Measurements from ENCODE around the gene DTNB.
"Not testable (repeated sequence)": the region's sequence is repeated elsewhere in the genome, so short reads cannot be mapped to it uniquely, and the experiment has no call there.

The DTNB gene

DNA sequence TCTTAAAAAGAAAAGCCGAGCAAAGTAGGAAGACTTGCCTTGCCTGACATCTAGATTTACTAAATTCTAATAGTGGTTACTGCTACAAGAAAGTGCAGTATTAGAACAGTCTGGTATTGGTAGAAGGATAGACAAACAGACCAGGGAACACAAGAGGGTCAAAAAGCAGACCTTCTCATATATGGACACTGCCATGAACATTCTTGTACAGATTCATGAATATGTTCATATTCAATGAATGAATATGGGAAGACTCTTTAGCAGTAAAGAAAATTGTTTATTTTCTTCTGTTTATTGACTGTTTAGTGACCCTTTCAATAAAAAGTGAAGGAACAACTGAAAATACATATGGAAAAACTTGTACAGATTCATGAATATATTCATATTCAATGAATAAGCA lies 37.6 kb downstream of the DTNB start:
- H3K4me1 ChIP-seq (ENCODE audit: control insufficient read depth in 2 of 2, insufficient read depth in 2 of 2, low read length in 2 of 2) = no peaks in the 10 kb centered on the region
- no peaks in the 10 kb centered on the region for H3K36me3 ChIP-seq (ENCODE audit: control insufficient read depth in 2 of 2, insufficient read depth in 2 of 2, low read length in 2 of 2)
- H3K27ac ChIP-seq (ENCODE audit: low read depth in 2 of 2, low read length in 2 of 2) = no peak overlapping the region
- no peaks in the 10 kb centered on the region for H3K27me3 ChIP-seq (ENCODE audit: control insufficient read depth in 2 of 2, insufficient read depth in 2 of 2, low read length in 2 of 2)
- H3K9me3 ChIP-seq (ENCODE audit: control insufficient read depth in 2 of 2, low read length in 2 of 2) = no peaks in the 10 kb centered on the region
- no peak overlapping the region for H3K9ac ChIP-seq (ENCODE audit: low read depth in 1 of 2, low read length in 2 of 2)
- no peak overlapping the region for H3K4me3 ChIP-seq (ENCODE audit: low read length in 2 of 2)

DNA sequence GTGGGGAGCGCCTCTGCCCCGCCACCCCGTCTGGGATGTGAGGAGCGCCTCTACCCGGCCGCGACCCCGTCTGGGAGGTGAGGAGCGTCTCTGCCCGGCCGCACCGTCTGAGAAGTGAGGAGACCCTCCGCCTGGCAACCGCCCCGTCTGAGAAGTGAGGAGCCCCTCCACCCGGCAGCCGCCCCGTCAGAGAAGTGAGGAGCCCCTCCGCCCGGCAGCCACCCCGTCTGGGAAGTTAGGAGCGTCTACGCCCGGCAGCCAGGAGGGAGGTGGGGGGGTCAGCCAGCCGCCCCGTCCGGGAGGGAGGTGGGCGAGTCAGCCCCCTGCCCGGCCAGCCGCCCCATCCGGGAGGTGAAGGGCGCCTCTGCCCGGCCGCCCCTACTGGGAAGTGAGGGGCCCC lies 39.6 kb downstream of the DTNB start:
- not testable (repeated sequence) for H3K27me3 ChIP-seq (ENCODE audit: control insufficient read depth in 2 of 2, insufficient read depth in 2 of 2, low read length in 2 of 2); H3K9me3 ChIP-seq (ENCODE audit: control insufficient read depth in 2 of 2, low read length in 2 of 2); H3K36me3 ChIP-seq (ENCODE audit: control insufficient read depth in 2 of 2, insufficient read depth in 2 of 2, low read length in 2 of 2); H3K4me1 ChIP-seq (ENCODE audit: control insufficient read depth in 2 of 2, insufficient read depth in 2 of 2, low read length in 2 of 2); H3K4me3 ChIP-seq (ENCODE audit: low read length in 2 of 2); H3K27ac ChIP-seq (ENCODE audit: low read depth in 2 of 2, low read length in 2 of 2); H3K9ac ChIP-seq (ENCODE audit: low read depth in 1 of 2, low read length in 2 of 2)

DNA sequence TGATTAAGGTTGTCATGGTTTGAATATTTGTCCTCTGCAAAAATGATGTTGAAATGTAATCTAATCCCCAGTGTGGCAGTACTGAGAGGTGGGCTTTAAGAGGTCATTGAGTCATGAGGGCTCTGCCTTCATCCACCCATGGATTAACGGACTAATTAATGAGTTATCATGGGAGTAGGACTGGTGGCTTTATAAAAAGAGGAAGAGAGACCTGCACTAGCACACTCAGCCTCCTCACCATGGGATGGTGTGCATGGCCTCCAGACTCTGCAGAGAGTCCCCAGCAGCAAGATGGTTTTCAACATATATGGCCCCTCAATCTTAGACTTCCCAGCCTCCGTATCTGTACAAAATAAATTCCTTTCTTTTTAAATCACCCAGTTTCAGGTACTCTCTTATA lies 41.0 kb downstream of the DTNB start:
- no peak overlapping the region for H3K27ac ChIP-seq (ENCODE audit: low read depth in 2 of 2, low read length in 2 of 2)
- no peaks in the 10 kb centered on the region for H3K4me1 ChIP-seq (ENCODE audit: control insufficient read depth in 2 of 2, insufficient read depth in 2 of 2, low read length in 2 of 2)
- H3K36me3 ChIP-seq (ENCODE audit: control insufficient read depth in 2 of 2, insufficient read depth in 2 of 2, low read length in 2 of 2) = no peaks in the 10 kb centered on the region
- no peaks in the 10 kb centered on the region for H3K9me3 ChIP-seq (ENCODE audit: control insufficient read depth in 2 of 2, low read length in 2 of 2)
- H3K27me3 ChIP-seq (ENCODE audit: control insufficient read depth in 2 of 2, insufficient read depth in 2 of 2, low read length in 2 of 2) = no peaks in the 10 kb centered on the region
- no peak overlapping the region for H3K4me3 ChIP-seq (ENCODE audit: low read length in 2 of 2)
- H3K9ac ChIP-seq (ENCODE audit: low read depth in 1 of 2, low read length in 2 of 2) = no peak overlapping the region

DNA sequence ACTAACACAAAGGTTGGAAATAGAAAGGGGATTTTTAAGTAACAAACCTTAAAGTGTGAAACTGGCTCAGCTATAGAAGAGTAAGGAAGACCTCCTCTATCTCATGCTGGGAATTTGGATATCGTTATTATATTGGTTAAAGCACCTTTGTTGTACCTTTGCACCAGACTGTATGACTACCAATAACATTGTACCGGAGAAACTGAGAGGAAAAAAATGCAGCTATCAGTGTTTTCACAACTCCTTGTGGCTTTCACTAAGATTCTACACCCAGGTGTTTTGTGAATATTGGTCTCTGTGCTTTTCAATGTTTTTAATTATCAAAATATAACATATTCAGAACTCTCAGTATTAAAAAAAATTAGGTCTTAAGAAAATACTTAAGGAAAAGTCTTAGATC lies 48.7 kb downstream of the DTNB start:
- Histone ChIP-seq H3K27ac (ENCODE audit: low read depth in 2 of 2, low read length in 2 of 2) (no peak overlapping the region), H3K9me3 (ENCODE audit: control insufficient read depth in 2 of 2, low read length in 2 of 2) (no peaks in the 10 kb centered on the region), H3K4me1 (ENCODE audit: control insufficient read depth in 2 of 2, insufficient read depth in 2 of 2, low read length in 2 of 2) (no peaks in the 10 kb centered on the region), H3K36me3 (ENCODE audit: control insufficient read depth in 2 of 2, insufficient read depth in 2 of 2, low read length in 2 of 2) (peaks cover 0 to 1% of the 10 kb centered on the region in 2 donors), H3K9ac (ENCODE audit: low read depth in 1 of 2, low read length in 2 of 2) (no peak overlapping the region), H3K4me3 (ENCODE audit: low read length in 2 of 2) (no peak overlapping the region), H3K27me3 (ENCODE audit: control insufficient read depth in 2 of 2, insufficient read depth in 2 of 2, low read length in 2 of 2) (no peaks in the 10 kb centered on the region)

DNA sequence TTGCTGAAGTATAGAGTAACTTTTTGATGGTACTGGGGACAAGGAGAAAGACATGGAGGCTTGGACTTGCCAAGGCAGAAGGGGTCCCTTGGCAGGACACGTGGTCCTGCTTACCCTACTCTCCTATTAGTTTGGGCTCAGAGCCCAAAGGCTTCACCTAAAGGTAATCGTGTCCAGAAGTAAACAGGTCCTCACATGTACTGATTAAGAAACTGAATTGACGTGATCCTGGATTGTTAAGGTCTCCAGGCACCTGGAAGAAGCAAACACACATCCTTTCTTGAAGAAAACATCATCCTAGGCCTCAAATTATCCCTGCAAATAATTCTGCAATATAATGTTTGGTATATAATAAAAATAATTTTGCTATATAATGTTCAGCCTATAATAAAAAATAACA lies 50.0 kb downstream of the DTNB start:
- Histone ChIP-seq H3K9ac (ENCODE audit: low read depth in 1 of 2, low read length in 2 of 2) (no peak overlapping the region), H3K27me3 (ENCODE audit: control insufficient read depth in 2 of 2, insufficient read depth in 2 of 2, low read length in 2 of 2) (no peaks in the 10 kb centered on the region), H3K4me1 (ENCODE audit: control insufficient read depth in 2 of 2, insufficient read depth in 2 of 2, low read length in 2 of 2) (no peaks in the 10 kb centered on the region), H3K9me3 (ENCODE audit: control insufficient read depth in 2 of 2, low read length in 2 of 2) (no peaks in the 10 kb centered on the region), H3K36me3 (ENCODE audit: control insufficient read depth in 2 of 2, insufficient read depth in 2 of 2, low read length in 2 of 2) (peaks cover 0 to 1% of the 10 kb centered on the region in 2 donors), H3K27ac (ENCODE audit: low read depth in 2 of 2, low read length in 2 of 2) (no peak overlapping the region), H3K4me3 (ENCODE audit: low read length in 2 of 2) (no peak overlapping the region)

DNA sequence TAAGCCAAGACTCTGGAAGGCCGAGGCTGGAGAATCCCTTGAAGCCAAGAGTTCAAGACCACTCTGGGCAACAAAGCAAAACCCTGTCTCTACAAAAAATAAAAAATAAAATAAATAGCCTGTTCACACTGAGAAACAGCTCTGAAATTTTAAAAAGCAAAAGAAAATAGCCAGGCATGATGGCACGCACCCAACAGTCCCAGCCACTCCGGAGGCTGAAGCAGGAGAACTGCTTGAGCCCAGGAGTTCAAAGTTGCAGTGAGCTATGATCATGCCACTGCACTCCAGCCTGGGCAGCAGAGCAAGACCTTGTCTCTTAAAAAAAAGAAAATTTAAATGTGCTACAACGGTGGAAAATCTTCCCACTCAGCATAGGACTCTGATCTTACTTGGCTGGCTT lies 52.7 kb downstream of the DTNB start:
- Histone ChIP-seq H3K27me3 (ENCODE audit: control insufficient read depth in 2 of 2, insufficient read depth in 2 of 2, low read length in 2 of 2) (no peaks in the 10 kb centered on the region), H3K4me1 (ENCODE audit: control insufficient read depth in 2 of 2, insufficient read depth in 2 of 2, low read length in 2 of 2) (peaks cover 0 to 4% of the 10 kb centered on the region in 2 donors), H3K36me3 (ENCODE audit: control insufficient read depth in 2 of 2, insufficient read depth in 2 of 2, low read length in 2 of 2) (no peaks in the 10 kb centered on the region), H3K27ac (ENCODE audit: low read depth in 2 of 2, low read length in 2 of 2) (no peak overlapping the region), H3K9me3 (ENCODE audit: control insufficient read depth in 2 of 2, low read length in 2 of 2) (no peaks in the 10 kb centered on the region), H3K9ac (ENCODE audit: low read depth in 1 of 2, low read length in 2 of 2) (no peak overlapping the region), H3K4me3 (ENCODE audit: low read length in 2 of 2) (no peak overlapping the region)

DNA sequence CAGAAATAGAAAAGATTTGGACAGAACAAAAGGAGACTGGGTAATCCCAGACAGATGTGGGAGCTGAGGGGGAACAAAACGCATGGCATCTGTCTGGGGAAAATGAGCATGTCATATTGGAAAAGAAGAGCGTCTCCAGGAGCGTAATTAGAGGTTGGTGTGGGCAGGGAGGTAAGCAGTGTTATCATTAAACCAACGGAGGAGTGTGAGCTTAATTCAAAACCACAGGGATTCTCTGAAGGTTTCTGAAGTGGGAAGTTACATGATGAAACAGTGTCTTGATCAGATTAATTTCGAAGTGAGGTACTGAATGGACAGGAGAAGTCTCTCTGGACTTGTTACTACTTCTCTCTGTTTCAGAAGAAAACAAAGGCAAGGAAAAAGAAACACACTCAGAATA lies 53.3 kb downstream of the DTNB start:
- no peaks in the 10 kb centered on the region for H3K27me3 ChIP-seq (ENCODE audit: control insufficient read depth in 2 of 2, insufficient read depth in 2 of 2, low read length in 2 of 2)
- no peak overlapping the region for H3K27ac ChIP-seq (ENCODE audit: low read depth in 2 of 2, low read length in 2 of 2)
- no peaks in the 10 kb centered on the region for H3K9me3 ChIP-seq (ENCODE audit: control insufficient read depth in 2 of 2, low read length in 2 of 2)
- no peak overlapping the region for H3K4me3 ChIP-seq (ENCODE audit: low read length in 2 of 2)
- no peaks in the 10 kb centered on the region for H3K36me3 ChIP-seq (ENCODE audit: control insufficient read depth in 2 of 2, insufficient read depth in 2 of 2, low read length in 2 of 2)
- no peak overlapping the region for H3K9ac ChIP-seq (ENCODE audit: low read depth in 1 of 2, low read length in 2 of 2)
- H3K4me1 ChIP-seq (ENCODE audit: control insufficient read depth in 2 of 2, insufficient read depth in 2 of 2, low read length in 2 of 2) = peaks cover 0 to 4% of the 10 kb centered on the region in 2 donors

DNA sequence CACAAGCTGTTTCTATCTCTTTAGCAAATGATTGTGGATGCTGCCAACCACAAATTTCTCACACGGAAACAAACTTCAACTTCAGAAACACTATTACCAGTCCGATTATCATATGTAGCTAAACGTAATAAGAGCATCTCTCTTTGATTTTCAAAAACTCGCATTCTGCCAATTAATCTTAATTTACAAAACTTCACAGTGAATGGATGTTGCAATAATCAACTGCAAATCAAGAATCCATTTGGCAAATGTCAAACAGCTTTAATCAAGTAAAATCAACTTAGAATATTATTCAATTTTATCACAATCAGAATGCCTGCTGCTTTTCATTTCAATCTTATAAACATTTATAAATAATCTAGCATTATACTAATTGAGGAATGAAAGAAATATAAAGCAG lies 54.2 kb downstream of the DTNB start:
- H3K36me3 ChIP-seq (ENCODE audit: control insufficient read depth in 2 of 2, insufficient read depth in 2 of 2, low read length in 2 of 2) = no peaks in the 10 kb centered on the region
- no peaks in the 10 kb centered on the region for H3K27me3 ChIP-seq (ENCODE audit: control insufficient read depth in 2 of 2, insufficient read depth in 2 of 2, low read length in 2 of 2)
- H3K27ac ChIP-seq (ENCODE audit: low read depth in 2 of 2, low read length in 2 of 2) = no peak overlapping the region
- H3K4me1 ChIP-seq (ENCODE audit: control insufficient read depth in 2 of 2, insufficient read depth in 2 of 2, low read length in 2 of 2) = peaks cover 0 to 4% of the 10 kb centered on the region in 2 donors
- no peaks in the 10 kb centered on the region for H3K9me3 ChIP-seq (ENCODE audit: control insufficient read depth in 2 of 2, low read length in 2 of 2)
- no peak overlapping the region for H3K9ac ChIP-seq (ENCODE audit: low read depth in 1 of 2, low read length in 2 of 2)
- H3K4me3 ChIP-seq (ENCODE audit: low read length in 2 of 2) = no peak overlapping the region

DNA sequence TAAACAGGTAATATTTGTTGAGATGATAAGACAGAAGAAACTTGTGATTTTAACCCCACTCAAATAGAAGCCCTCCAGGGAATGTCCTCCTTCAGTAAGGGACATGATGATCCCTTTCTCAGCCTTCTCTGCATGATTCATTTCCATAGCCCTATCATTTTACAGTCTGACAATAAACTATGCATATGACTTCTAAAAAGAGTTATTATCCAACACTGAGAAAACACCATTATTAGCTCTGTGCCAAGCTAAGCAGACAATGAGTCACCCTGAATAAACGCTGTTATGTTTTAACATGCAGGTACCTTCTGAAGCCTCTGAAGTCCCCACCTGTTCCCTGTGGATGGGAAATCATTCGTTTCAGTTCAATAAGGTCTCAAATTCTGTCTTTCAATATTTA lies 54.7 kb downstream of the DTNB start:
- peaks cover 0 to 4% of the 10 kb centered on the region in 2 donors for H3K4me1 ChIP-seq (ENCODE audit: control insufficient read depth in 2 of 2, insufficient read depth in 2 of 2, low read length in 2 of 2)
- H3K36me3 ChIP-seq (ENCODE audit: control insufficient read depth in 2 of 2, insufficient read depth in 2 of 2, low read length in 2 of 2) = no peaks in the 10 kb centered on the region
- no peaks in the 10 kb centered on the region for H3K27me3 ChIP-seq (ENCODE audit: control insufficient read depth in 2 of 2, insufficient read depth in 2 of 2, low read length in 2 of 2)
- no peak overlapping the region for H3K27ac ChIP-seq (ENCODE audit: low read depth in 2 of 2, low read length in 2 of 2)
- no peak overlapping the region for H3K4me3 ChIP-seq (ENCODE audit: low read length in 2 of 2)
- no peaks in the 10 kb centered on the region for H3K9me3 ChIP-seq (ENCODE audit: control insufficient read depth in 2 of 2, low read length in 2 of 2)
- H3K9ac ChIP-seq (ENCODE audit: low read depth in 1 of 2, low read length in 2 of 2) = no peak overlapping the region

DNA sequence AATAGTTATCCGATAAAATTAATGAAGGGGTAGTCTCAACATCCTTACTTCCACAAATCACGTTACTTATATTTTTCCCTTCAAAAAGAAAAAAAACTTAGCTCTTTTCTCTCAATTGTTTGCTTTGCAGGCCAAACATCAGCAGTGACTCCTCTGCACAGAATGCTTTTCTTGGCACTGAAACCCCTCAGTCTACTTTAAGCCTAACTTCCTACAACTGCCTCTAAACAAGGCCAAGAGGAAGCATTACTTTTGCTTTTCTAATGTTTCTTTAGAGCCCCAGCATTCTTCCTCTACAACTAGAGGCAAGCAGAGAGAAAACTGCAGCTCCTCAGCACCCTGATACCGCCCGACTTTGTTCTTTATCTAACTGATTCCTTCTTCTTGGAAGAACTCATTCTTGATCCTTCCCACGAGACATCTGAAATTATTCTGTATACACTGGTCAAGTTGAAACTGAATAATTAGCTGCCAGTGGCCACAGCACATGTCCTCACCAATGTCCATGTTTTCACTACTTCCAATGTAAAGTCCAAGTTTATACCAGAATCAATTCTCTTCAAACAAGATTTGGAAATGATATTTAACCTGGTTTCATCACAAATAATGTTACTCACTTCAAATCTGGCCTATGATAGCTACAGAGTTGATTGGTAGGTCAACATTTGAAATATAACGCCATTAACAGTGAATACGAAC lies 55.3 kb downstream of the DTNB start:
- Histone ChIP-seq H3K9ac (ENCODE audit: low read depth in 1 of 2, low read length in 2 of 2) (no peak overlapping the region), H3K9me3 (ENCODE audit: control insufficient read depth in 2 of 2, low read length in 2 of 2) (no peaks in the 10 kb centered on the region), H3K4me1 (ENCODE audit: control insufficient read depth in 2 of 2, insufficient read depth in 2 of 2, low read length in 2 of 2) (peaks cover 0 to 4% of the 10 kb centered on the region in 2 donors), H3K4me3 (ENCODE audit: low read length in 2 of 2) (no peak overlapping the region), H3K27ac (ENCODE audit: low read depth in 2 of 2, low read length in 2 of 2) (no peak overlapping the region), H3K27me3 (ENCODE audit: control insufficient read depth in 2 of 2, insufficient read depth in 2 of 2, low read length in 2 of 2) (no peaks in the 10 kb centered on the region), H3K36me3 (ENCODE audit: control insufficient read depth in 2 of 2, insufficient read depth in 2 of 2, low read length in 2 of 2) (no peaks in the 10 kb centered on the region)

DNA sequence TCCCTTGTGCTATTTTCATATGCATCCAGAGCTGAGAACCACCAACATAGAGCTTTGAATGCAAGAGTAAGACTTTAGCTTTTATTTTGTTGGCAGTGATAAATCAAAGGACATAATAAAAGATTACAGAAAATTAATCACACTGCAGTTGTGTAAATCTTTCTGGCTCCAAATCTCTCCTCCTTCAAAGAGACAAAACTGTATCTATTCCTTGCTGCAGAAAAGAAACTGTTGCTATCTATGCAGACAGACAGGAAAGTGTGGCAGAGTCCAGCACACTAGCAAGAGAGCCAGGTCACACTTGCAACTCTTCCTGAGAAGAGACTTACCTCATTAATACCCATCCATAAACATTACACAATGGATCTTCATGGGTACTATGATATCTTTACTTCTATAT lies 57.5 kb downstream of the DTNB start:
- no peak overlapping the region for H3K27ac ChIP-seq (ENCODE audit: low read depth in 2 of 2, low read length in 2 of 2)
- H3K4me3 ChIP-seq (ENCODE audit: low read length in 2 of 2) = no peak overlapping the region
- H3K9me3 ChIP-seq (ENCODE audit: control insufficient read depth in 2 of 2, low read length in 2 of 2) = no peaks in the 10 kb centered on the region
- H3K36me3 ChIP-seq (ENCODE audit: control insufficient read depth in 2 of 2, insufficient read depth in 2 of 2, low read length in 2 of 2) = no peaks in the 10 kb centered on the region
- H3K27me3 ChIP-seq (ENCODE audit: control insufficient read depth in 2 of 2, insufficient read depth in 2 of 2, low read length in 2 of 2) = no peaks in the 10 kb centered on the region
- H3K4me1 ChIP-seq (ENCODE audit: control insufficient read depth in 2 of 2, insufficient read depth in 2 of 2, low read length in 2 of 2) = peaks cover 0 to 4% of the 10 kb centered on the region in 2 donors
- no peak overlapping the region for H3K9ac ChIP-seq (ENCODE audit: low read depth in 1 of 2, low read length in 2 of 2)
